ENCODE results near the gene LDLRAD3.

GRCh38 chr11:36161572-36161971 is 217.7 kb downstream of the LDLRAD3 start:
- TF ChIP-seq EZH2 (IDR thresholded peaks at IDR 0.05; ENCODE audit: low read length, unreplicated experiment) = no peak
- TF ChIP-seq, protein P1, sequence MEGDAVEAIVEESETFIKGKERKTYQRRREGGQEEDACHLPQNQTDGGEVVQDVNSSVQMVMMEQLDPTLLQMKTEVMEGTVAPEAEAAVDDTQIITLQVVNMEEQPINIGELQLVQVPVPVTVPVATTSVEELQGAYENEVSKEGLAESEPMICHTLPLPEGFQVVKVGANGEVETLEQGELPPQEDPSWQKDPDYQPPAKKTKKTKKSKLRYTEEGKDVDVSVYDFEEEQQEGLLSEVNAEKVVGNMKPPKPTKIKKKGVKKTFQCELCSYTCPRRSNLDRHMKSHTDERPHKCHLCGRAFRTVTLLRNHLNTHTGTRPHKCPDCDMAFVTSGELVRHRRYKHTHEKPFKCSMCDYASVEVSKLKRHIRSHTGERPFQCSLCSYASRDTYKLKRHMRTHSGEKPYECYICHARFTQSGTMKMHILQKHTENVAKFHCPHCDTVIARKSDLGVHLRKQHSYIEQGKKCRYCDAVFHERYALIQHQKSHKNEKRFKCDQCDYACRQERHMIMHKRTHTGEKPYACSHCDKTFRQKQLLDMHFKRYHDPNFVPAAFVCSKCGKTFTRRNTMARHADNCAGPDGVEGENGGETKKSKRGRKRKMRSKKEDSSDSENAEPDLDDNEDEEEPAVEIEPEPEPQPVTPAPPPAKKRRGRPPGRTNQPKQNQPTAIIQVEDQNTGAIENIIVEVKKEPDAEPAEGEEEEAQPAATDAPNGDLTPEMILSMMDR (conservative IDR thresholded peaks at IDR 0.05; ENCODE audit: low read depth, low read length) = no peak
- no peak for TF ChIP-seq EZH2phosphoT487 (IDR thresholded peaks at IDR 0.05; ENCODE audit: borderline replicate concordance, low read length)

All from PC-3 (cell line).